A673 (cell line): ENCODE data around the gene METTL2A. TPM values are rescaled to one million over a fixed set of nuclear protein-coding genes. Genes with fewer than 3 reads are reported as not detected.

Source experiments
- BruUV-seq: library from RNA; stranded (reverse); fragments of 400-500 nt; replicated peaks from 2 replicates; lab custom pipeline; 2021; lab: Mats Ljungman, UMichigan
- CTCF ChIA-PET: fragments of 300-600 bp; sonication (Branson Sonifier 250); formaldehyde crosslinking; loops from one replicate; lab custom pipeline; 2022; ENCODE audit warnings: antibody characterized with exemption; lab: Charles Lee
- POLR2A ChIA-PET: fragments of 300-600 bp; sonication (Branson Sonifier 250); formaldehyde crosslinking; loops from one replicate; lab custom pipeline; 2022; ENCODE audit warnings: antibody characterized with exemption; ENCODE audit not compliant: low non-redundant PET; lab: Charles Lee
- DNase-seq: peaks from one replicate; pipeline ENCODE4 v3.0.0-alpha.2; 2015; ENCODE audit warnings: low spot score
- H3K27ac ChIP-seq: fragments of 200-600 bp; sonication (generic); 2 replicates; pipeline ENCODE4 v1.5.1; 2016; ENCODE audit warnings: mixed run types, low read depth, mild to moderate bottlenecking, mixed read lengths, antibody characterized with exemption, low read length; ENCODE audit not compliant: poor library complexity, severe bottlenecking
- H3K27me3 ChIP-seq: fragments of 200-600 bp; sonication (generic); replicated peaks from 2 replicates; pipeline ENCODE4 v1.6.1; 2017; ENCODE audit warnings: mixed run types, low read depth, mild to moderate bottlenecking, mixed read lengths, antibody characterized with exemption, low read length; ENCODE audit not compliant: insufficient read depth, poor library complexity
- H3K36me3 ChIP-seq: fragments of 200-600 bp; sonication (generic); 2 replicates; pipeline ENCODE4 v1.6.1; 2016; ENCODE audit warnings: mixed run types, mild to moderate bottlenecking, mixed read lengths, antibody characterized with exemption, low read length; ENCODE audit not compliant: insufficient read depth, poor library complexity, severe bottlenecking
- H3K4me1 ChIP-seq: fragments of 200-600 bp; sonication (generic); 2 replicates; pipeline ENCODE4 v1.6.1; 2017; ENCODE audit warnings: mixed run types, mild to moderate bottlenecking, mixed read lengths, antibody characterized with exemption, low read length; ENCODE audit not compliant: insufficient read depth, poor library complexity, severe bottlenecking
- H3K4me3 ChIP-seq: fragments of 200-600 bp; sonication (generic); 2 replicates; pipeline ENCODE4 v1.5.1; 2016; ENCODE audit warnings: low read depth, mixed run types, mild to moderate bottlenecking, mixed read lengths, low read length; ENCODE audit not compliant: poor library complexity, severe bottlenecking
- H3K9me3 ChIP-seq: fragments of 200-600 bp; sonication (generic); 2 replicates; pipeline ENCODE4 v1.6.1; 2016; ENCODE audit warnings: mixed run types, low read depth, mild to moderate bottlenecking, mixed read lengths, antibody characterized with exemption, low read length; ENCODE audit not compliant: poor library complexity, severe bottlenecking
- EZH2 ChIP-seq: fragments of 200-600 bp; sonication (generic); IDR thresholded peaks from 2 replicates; pipeline ENCODE4 v1.6.1; 2017; ENCODE audit warnings: borderline replicate concordance, low read depth, mild to moderate bottlenecking, mixed read lengths, antibody characterized with exemption, low read length; ENCODE audit not compliant: poor library complexity, severe bottlenecking
- intact Hi-C: fragments of 100-400 bp; cut with micrococcal nuclease; formaldehyde crosslinking; loops from one replicate; pipeline ENCODE4 v1.10.0; 2022; ENCODE audit not compliant: unreplicated experiment
- total RNA-seq: library from RNA; stranded (reverse); gene quantifications from 2 replicates; pipeline ENCODE4 v1.2.3, GENCODE V29; 2021
- TF ChIP-seq, protein P1 (sequence below): fragments of 300-800, 200-600 bp; sonication (generic); conservative IDR thresholded peaks from 2 replicates; pipeline ENCODE4 v1.5.1; 2017; ENCODE audit warnings: low read depth, mild to moderate bottlenecking, antibody characterized with exemption, low read length, moderate library complexity, mixed read lengths

Gene METTL2A
- total RNA-seq, 1 experiment from 2014 or later, result 44.9 TPM

- intact Hi-C loops, result no loop called here
Observed at GRCh38 chr17:62388856-62389255, 34.8 kb upstream of the METTL2A start.

GRCh38 chr17:62392908-62393307 is 30.8 kb upstream of the METTL2A start:
- no peak for DNase-seq
- Histone ChIP-seq H3K27me3 (peaks cover 6% of the 10 kb centered on the region), H3K9me3 (no peaks in the 10 kb centered on the region), H3K27ac (no peak overlapping the region), H3K4me3 (no peak overlapping the region), H3K4me1 (no peaks in the 10 kb centered on the region), H3K36me3 (no peaks in the 10 kb centered on the region)
- POLR2A ChIA-PET, result interaction anchor here (0.7 kb wide), 1 partner anchor 783 kb away, joined by 4 read pairs; no protein-coding TSS in a partner anchor
- intact Hi-C loops, result no loop called here
- TF ChIP-seq EZH2, result no peak
- TF ChIP-seq, protein P1, sequence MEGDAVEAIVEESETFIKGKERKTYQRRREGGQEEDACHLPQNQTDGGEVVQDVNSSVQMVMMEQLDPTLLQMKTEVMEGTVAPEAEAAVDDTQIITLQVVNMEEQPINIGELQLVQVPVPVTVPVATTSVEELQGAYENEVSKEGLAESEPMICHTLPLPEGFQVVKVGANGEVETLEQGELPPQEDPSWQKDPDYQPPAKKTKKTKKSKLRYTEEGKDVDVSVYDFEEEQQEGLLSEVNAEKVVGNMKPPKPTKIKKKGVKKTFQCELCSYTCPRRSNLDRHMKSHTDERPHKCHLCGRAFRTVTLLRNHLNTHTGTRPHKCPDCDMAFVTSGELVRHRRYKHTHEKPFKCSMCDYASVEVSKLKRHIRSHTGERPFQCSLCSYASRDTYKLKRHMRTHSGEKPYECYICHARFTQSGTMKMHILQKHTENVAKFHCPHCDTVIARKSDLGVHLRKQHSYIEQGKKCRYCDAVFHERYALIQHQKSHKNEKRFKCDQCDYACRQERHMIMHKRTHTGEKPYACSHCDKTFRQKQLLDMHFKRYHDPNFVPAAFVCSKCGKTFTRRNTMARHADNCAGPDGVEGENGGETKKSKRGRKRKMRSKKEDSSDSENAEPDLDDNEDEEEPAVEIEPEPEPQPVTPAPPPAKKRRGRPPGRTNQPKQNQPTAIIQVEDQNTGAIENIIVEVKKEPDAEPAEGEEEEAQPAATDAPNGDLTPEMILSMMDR, result no peak
- CTCF ChIA-PET, result no interaction called here
- no TSS peak for BruUV-seq

More at GRCh38 chr17:62388856-62389255, 34.8 kb upstream of the METTL2A start:
- Histone ChIP-seq H3K27ac (no peak overlapping the region), H3K4me1 (no peaks in the 10 kb centered on the region), H3K4me3 (no peak overlapping the region), H3K9me3 (no peaks in the 10 kb centered on the region), H3K36me3 (no peaks in the 10 kb centered on the region), H3K27me3 (peaks cover 3% of the 10 kb centered on the region)
- no peak for DNase-seq
- BruUV-seq, result no TSS peak
- CTCF ChIA-PET, result no interaction called here
- POLR2A ChIA-PET, result no interaction called here
- no peak for TF ChIP-seq EZH2
- TF ChIP-seq, protein P1, result no peak

DNA sequence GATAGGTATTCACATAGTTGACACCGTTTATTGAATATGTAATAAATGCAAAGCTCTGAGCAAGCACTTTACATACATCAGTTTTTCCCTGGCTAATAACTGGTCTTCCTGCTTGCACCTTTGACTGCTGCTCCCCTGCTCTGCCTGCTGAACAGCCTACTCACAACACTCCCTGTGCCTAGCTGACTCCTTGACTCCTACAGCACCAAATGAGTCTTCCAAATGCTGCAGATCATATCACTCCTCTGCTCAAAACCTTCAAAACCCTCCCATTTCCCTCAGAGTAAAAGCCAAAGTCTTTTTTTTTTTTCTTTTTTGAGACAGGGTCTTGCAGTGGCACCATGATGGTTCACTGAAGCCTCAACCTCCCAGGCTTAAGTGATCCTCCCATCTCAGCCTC is 24.8 kb upstream of the METTL2A start:
- H3K36me3 ChIP-seq, result no peaks in the 10 kb centered on the region
- ChIA-PET CTCF (no interaction called here), POLR2A (no interaction called here)
- no peak for DNase-seq
- intact Hi-C loops, result no loop called here
- TF ChIP-seq, protein P1, result no peak
- no peak overlapping the region for H3K27ac ChIP-seq
- H3K27me3 ChIP-seq, result peaks cover 6% of the 10 kb centered on the region
- H3K4me1 ChIP-seq, result no peaks in the 10 kb centered on the region
- no peaks in the 10 kb centered on the region for H3K9me3 ChIP-seq
- no TSS peak for BruUV-seq
- H3K4me3 ChIP-seq, result no peak overlapping the region
